ENCODE results near the gene AKAP11. TPM values are rescaled to one million over a fixed set of nuclear protein-coding genes. Genes with fewer than 3 reads are reported as not detected.

AKAP11 gene
- polyA plus RNA-seq, 1 donor from 2014 or later = 20.9 TPM

GRCh38 chr13:42247883-42248282 lies 24.1 kb upstream of the AKAP11 start:
- Histone ChIP-seq H3K9me2 (ENCODE audit: insufficient read depth, low read length) (no peaks in the 10 kb centered on the region), H3K27me3 (ENCODE audit: insufficient read depth, low read depth, low read length) (no peaks in the 10 kb centered on the region), H3K27ac (ENCODE audit: low read length) (no peak overlapping the region), H3F3A (ENCODE audit: insufficient read depth, low read length, poor library complexity, severe bottlenecking) (no peaks in the 10 kb centered on the region), H4K20me1 (ENCODE audit: insufficient read depth) (no peaks in the 10 kb centered on the region), H3K36me3 (ENCODE audit: insufficient read depth, low read length) (no peaks in the 10 kb centered on the region), H3K79me2 (replicated peaks; ENCODE audit: insufficient read depth, low read length) (no peaks in the 10 kb centered on the region), H3K4me2 (ENCODE audit: low read length) (no peak overlapping the region), H2AFZ (ENCODE audit: low read depth, low read length) (no peak overlapping the region), H3K4me3 (ENCODE audit: low read length) (no peak overlapping the region), H3K9ac (ENCODE audit: low read length) (no peak overlapping the region), H3K9me3 (ENCODE audit: low read length) (no peaks in the 10 kb centered on the region)
- TF ChIP-seq RAD21 (conservative IDR thresholded peaks at IDR 0.05) = no peak
- TF ChIP-seq, protein P1, sequence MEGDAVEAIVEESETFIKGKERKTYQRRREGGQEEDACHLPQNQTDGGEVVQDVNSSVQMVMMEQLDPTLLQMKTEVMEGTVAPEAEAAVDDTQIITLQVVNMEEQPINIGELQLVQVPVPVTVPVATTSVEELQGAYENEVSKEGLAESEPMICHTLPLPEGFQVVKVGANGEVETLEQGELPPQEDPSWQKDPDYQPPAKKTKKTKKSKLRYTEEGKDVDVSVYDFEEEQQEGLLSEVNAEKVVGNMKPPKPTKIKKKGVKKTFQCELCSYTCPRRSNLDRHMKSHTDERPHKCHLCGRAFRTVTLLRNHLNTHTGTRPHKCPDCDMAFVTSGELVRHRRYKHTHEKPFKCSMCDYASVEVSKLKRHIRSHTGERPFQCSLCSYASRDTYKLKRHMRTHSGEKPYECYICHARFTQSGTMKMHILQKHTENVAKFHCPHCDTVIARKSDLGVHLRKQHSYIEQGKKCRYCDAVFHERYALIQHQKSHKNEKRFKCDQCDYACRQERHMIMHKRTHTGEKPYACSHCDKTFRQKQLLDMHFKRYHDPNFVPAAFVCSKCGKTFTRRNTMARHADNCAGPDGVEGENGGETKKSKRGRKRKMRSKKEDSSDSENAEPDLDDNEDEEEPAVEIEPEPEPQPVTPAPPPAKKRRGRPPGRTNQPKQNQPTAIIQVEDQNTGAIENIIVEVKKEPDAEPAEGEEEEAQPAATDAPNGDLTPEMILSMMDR (IDR thresholded peaks at IDR 0.05; ENCODE audit: poor library complexity, severe bottlenecking) = no peak
- TF ChIP-seq SMC3 (conservative IDR thresholded peaks at IDR 0.05; ENCODE audit: poor library complexity) = no peak
- no peak for TF ChIP-seq TAF1 (IDR thresholded peaks at IDR 0.05; ENCODE audit: low read depth)
- TF ChIP-seq EP300 (conservative IDR thresholded peaks at IDR 0.05; ENCODE audit: poor library complexity, severe bottlenecking) = no peak
- no peak for TF ChIP-seq EZH2 (IDR thresholded peaks at IDR 0.05; ENCODE audit: borderline replicate concordance, insufficient read depth, low read length, poor library complexity, severe bottlenecking)
- no peak for TF ChIP-seq POLR2AphosphoS5 (IDR thresholded peaks at IDR 0.05)
- TF ChIP-seq MXI1 (conservative IDR thresholded peaks at IDR 0.05; ENCODE audit: poor library complexity, severe bottlenecking) = no peak
- TF ChIP-seq, protein P2, sequence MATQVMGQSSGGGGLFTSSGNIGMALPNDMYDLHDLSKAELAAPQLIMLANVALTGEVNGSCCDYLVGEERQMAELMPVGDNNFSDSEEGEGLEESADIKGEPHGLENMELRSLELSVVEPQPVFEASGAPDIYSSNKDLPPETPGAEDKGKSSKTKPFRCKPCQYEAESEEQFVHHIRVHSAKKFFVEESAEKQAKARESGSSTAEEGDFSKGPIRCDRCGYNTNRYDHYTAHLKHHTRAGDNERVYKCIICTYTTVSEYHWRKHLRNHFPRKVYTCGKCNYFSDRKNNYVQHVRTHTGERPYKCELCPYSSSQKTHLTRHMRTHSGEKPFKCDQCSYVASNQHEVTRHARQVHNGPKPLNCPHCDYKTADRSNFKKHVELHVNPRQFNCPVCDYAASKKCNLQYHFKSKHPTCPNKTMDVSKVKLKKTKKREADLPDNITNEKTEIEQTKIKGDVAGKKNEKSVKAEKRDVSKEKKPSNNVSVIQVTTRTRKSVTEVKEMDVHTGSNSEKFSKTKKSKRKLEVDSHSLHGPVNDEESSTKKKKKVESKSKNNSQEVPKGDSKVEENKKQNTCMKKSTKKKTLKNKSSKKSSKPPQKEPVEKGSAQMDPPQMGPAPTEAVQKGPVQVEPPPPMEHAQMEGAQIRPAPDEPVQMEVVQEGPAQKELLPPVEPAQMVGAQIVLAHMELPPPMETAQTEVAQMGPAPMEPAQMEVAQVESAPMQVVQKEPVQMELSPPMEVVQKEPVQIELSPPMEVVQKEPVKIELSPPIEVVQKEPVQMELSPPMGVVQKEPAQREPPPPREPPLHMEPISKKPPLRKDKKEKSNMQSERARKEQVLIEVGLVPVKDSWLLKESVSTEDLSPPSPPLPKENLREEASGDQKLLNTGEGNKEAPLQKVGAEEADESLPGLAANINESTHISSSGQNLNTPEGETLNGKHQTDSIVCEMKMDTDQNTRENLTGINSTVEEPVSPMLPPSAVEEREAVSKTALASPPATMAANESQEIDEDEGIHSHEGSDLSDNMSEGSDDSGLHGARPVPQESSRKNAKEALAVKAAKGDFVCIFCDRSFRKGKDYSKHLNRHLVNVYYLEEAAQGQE (IDR thresholded peaks at IDR 0.05; ENCODE audit: borderline replicate concordance) = no peak

DNA sequence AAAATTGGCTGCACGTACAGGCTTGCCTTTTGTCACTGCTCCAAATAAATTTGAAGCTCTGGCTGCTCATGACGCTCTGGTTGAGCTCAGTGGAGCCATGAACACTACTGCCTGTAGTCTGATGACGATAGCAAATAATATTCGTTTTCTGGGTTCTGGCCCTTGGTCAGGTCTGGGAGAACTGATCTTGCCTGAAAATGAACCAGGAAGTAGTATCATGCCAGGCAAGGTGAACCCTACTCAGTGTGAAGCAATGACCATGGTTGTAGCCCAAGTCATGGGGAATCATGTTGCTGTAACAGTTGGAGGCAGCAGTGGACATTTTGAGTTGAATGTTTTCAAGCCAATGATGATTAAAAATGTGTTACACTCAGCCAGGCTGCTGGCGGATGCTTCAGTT lies 16.1 kb upstream of the AKAP11 start:
- H3K36me3 ChIP-seq (ENCODE audit: insufficient read depth, low read length) = no peaks in the 10 kb centered on the region
- H3K27me3 ChIP-seq (ENCODE audit: insufficient read depth, low read depth, low read length) = no peaks in the 10 kb centered on the region
- H3K4me2 ChIP-seq (ENCODE audit: low read length) = no peak overlapping the region
- no peaks in the 10 kb centered on the region for H3K9me2 ChIP-seq (ENCODE audit: insufficient read depth, low read length)
- H3K9ac ChIP-seq (ENCODE audit: low read length) = no peak overlapping the region
- no peak overlapping the region for H2AFZ ChIP-seq (ENCODE audit: low read depth, low read length)
- TF ChIP-seq EZH2 (IDR thresholded peaks at IDR 0.05; ENCODE audit: borderline replicate concordance, insufficient read depth, low read length, poor library complexity, severe bottlenecking) (no peak), SMC3 (conservative IDR thresholded peaks at IDR 0.05; ENCODE audit: poor library complexity) (no peak), TAF1 (IDR thresholded peaks at IDR 0.05; ENCODE audit: low read depth) (no peak), EP300 (conservative IDR thresholded peaks at IDR 0.05; ENCODE audit: poor library complexity, severe bottlenecking) (no peak), RAD21 (conservative IDR thresholded peaks at IDR 0.05) (no peak), POLR2AphosphoS5 (IDR thresholded peaks at IDR 0.05) (no peak), MXI1 (conservative IDR thresholded peaks at IDR 0.05; ENCODE audit: poor library complexity, severe bottlenecking) (no peak)
- TF ChIP-seq, protein P2 (IDR thresholded peaks at IDR 0.05; ENCODE audit: borderline replicate concordance) = no peak
- TF ChIP-seq, protein P1 (IDR thresholded peaks at IDR 0.05; ENCODE audit: poor library complexity, severe bottlenecking) = no peak
- H4K20me1 ChIP-seq (ENCODE audit: insufficient read depth) = no peaks in the 10 kb centered on the region
- H3F3A ChIP-seq (ENCODE audit: insufficient read depth, low read length, poor library complexity, severe bottlenecking) = no peaks in the 10 kb centered on the region
- H3K4me3 ChIP-seq (ENCODE audit: low read length) = no peak overlapping the region
- no peak overlapping the region for H3K27ac ChIP-seq (ENCODE audit: low read length)
- no peaks in the 10 kb centered on the region for H3K9me3 ChIP-seq (ENCODE audit: low read length)
- no peaks in the 10 kb centered on the region for H3K79me2 ChIP-seq (replicated peaks; ENCODE audit: insufficient read depth, low read length)

All from neural cell (in vitro differentiated cells).